SK-N-MC (cell line): ENCODE results near the gene OR6S1.

Experiments
- EZH2 ChIP-seq: fragments of 200-600 bp; sonication (generic); IDR thresholded peaks from one replicate; pipeline ENCODE4 v1.6.1; 2017; ENCODE audit warnings: antibody characterized with exemption
- POLR2AphosphoS5 ChIP-seq: IDR thresholded peaks from 2 replicates; pipeline ENCODE4 v1.6.1; 2012; ENCODE audit warnings: mild to moderate bottlenecking, low read depth, low read length, borderline replicate concordance

DNA sequence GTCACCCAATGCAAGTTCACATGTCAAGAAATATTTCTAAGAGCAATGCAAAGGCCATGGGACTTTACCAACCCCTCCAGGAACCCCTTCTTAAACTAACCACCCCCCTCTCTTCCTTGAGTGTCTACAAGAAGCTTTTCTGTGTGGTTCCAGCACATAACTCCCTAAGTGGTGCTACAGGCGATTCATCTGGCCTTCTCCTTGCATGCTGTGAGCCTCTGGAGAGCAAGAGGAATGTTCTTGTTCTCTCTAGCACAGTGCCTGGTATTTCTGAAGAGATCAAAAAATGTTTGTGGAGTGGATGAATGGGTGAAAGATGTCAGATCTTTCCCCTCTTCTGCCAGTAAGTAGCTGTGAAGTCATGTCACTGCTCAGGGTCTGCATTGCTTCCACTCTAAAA, 44.4 kb downstream of the OR6S1 start:
- TF ChIP-seq EZH2 (no peak), POLR2AphosphoS5 (no peak)
